Measurements from ENCODE around the gene TTC29. TPM values are rescaled to one million over a fixed set of nuclear protein-coding genes. Genes with fewer than 3 reads are reported as not detected.

The TTC29 gene
- total and polyA plus RNA-seq, 2 donors (not counting 1 experiment from before 2014, with no cell fraction given), result 0.03 TPM; not detected in 1

- Histone ChIP-seq H3K9ac (ENCODE audit: insufficient read depth, low read length) (no peak overlapping the region), H3K4me3 (replicated peaks in 1 of 4; ENCODE audit: control extremely low read depth in 1 of 4, insufficient read depth in 1 of 4, low read depth in 3 of 4, low read length in 4 of 4) (no peak overlapping the region), H3K27me3 (ENCODE audit: control insufficient read depth, insufficient read depth, low read length) (no peaks in the 10 kb centered on the region), H2AFZ (ENCODE audit: low read length) (no peak overlapping the region), H3K9me3 (ENCODE audit: control insufficient read depth, insufficient read depth, low read depth, low read length) (no peaks in the 10 kb centered on the region), H3K4me1 (ENCODE audit: control insufficient read depth, extremely low read depth, insufficient read depth, low read length) (no peaks in the 10 kb centered on the region), H3K4me2 (ENCODE audit: extremely low read depth, insufficient read depth, low read length) (no peak overlapping the region), H3K79me2 (ENCODE audit: control insufficient read depth, insufficient read depth, low read length) (no peaks in the 10 kb centered on the region), H3K27ac (ENCODE audit: insufficient read depth, low read length) (no peak overlapping the region), H3K36me3 (ENCODE audit: control insufficient read depth, insufficient read depth, low read length) (no peaks in the 10 kb centered on the region), H4K20me1 (ENCODE audit: control insufficient read depth, extremely low read depth, insufficient read depth, low read length) (no peaks in the 10 kb centered on the region)
- DNase-seq (ENCODE audit: low read depth in 2 of 2), result no peak
- TF ChIP-seq EZH2 (IDR thresholded peaks at IDR 0.05; ENCODE audit: low read length, missing control alignments) (no peak), CTCF (conservative IDR thresholded peaks at IDR 0.05 in 1 of 2, IDR thresholded peaks at IDR 0.05 in 1 of 2; ENCODE audit: low read depth in 1 of 2, low read length in 2 of 2) (no peak)
These were observed 62.6 kb downstream of the TTC29 start for GRCh38 chr4:146883070-146883469.

- TF ChIP-seq CTCF (conservative IDR thresholded peaks at IDR 0.05 in 1 of 2, IDR thresholded peaks at IDR 0.05 in 1 of 2; ENCODE audit: low read depth in 1 of 2, low read length in 2 of 2) (no peak), EZH2 (IDR thresholded peaks at IDR 0.05; ENCODE audit: low read length, missing control alignments) (no peak)
These were observed 88.4 kb downstream of the TTC29 start for GRCh38 chr4:146857298-146857697.

GRCh38 chr4:146855761-146856160 lies 89.9 kb downstream of the TTC29 start:
- Histone ChIP-seq H3K4me1 (ENCODE audit: control insufficient read depth, extremely low read depth, insufficient read depth, low read length) (no peaks in the 10 kb centered on the region), H4K20me1 (ENCODE audit: control insufficient read depth, extremely low read depth, insufficient read depth, low read length) (no peaks in the 10 kb centered on the region), H3K27me3 (ENCODE audit: control insufficient read depth, insufficient read depth, low read length) (no peaks in the 10 kb centered on the region), H3K36me3 (ENCODE audit: control insufficient read depth, insufficient read depth, low read length) (no peaks in the 10 kb centered on the region), H2AFZ (ENCODE audit: low read length) (no peak overlapping the region), H3K9me3 (ENCODE audit: control insufficient read depth, insufficient read depth, low read depth, low read length) (no peaks in the 10 kb centered on the region), H3K4me3 (replicated peaks in 1 of 4; ENCODE audit: control extremely low read depth in 1 of 4, insufficient read depth in 1 of 4, low read depth in 3 of 4, low read length in 4 of 4) (no peak overlapping the region), H3K79me2 (ENCODE audit: control insufficient read depth, insufficient read depth, low read length) (no peaks in the 10 kb centered on the region), H3K9ac (ENCODE audit: insufficient read depth, low read length) (no peak overlapping the region), H3K27ac (ENCODE audit: insufficient read depth, low read length) (no peak overlapping the region), H3K4me2 (ENCODE audit: extremely low read depth, insufficient read depth, low read length) (no peak overlapping the region)
- no peak for DNase-seq (ENCODE audit: low read depth in 2 of 2)
- TF ChIP-seq EZH2 (IDR thresholded peaks at IDR 0.05; ENCODE audit: low read length, missing control alignments) (no peak), CTCF (conservative IDR thresholded peaks at IDR 0.05 in 1 of 2, IDR thresholded peaks at IDR 0.05 in 1 of 2; ENCODE audit: low read depth in 1 of 2, low read length in 2 of 2) (no peak)

More at GRCh38 chr4:146857298-146857697, 88.4 kb downstream of the TTC29 start:
- no peak overlapping the region for H3K27ac ChIP-seq (ENCODE audit: insufficient read depth, low read length)
- no peak overlapping the region for H2AFZ ChIP-seq (ENCODE audit: low read length)
- H3K79me2 ChIP-seq (ENCODE audit: control insufficient read depth, insufficient read depth, low read length), result no peaks in the 10 kb centered on the region
- no peak for DNase-seq (ENCODE audit: low read depth in 2 of 2)
- no peaks in the 10 kb centered on the region for H3K4me1 ChIP-seq (ENCODE audit: control insufficient read depth, extremely low read depth, insufficient read depth, low read length)
- H3K27me3 ChIP-seq (ENCODE audit: control insufficient read depth, insufficient read depth, low read length), result no peaks in the 10 kb centered on the region
- no peak overlapping the region for H3K9ac ChIP-seq (ENCODE audit: insufficient read depth, low read length)
- no peak overlapping the region for H3K4me2 ChIP-seq (ENCODE audit: extremely low read depth, insufficient read depth, low read length)
- no peaks in the 10 kb centered on the region for H3K36me3 ChIP-seq (ENCODE audit: control insufficient read depth, insufficient read depth, low read length)
- H3K4me3 ChIP-seq (replicated peaks in 1 of 4; ENCODE audit: control extremely low read depth in 1 of 4, insufficient read depth in 1 of 4, low read depth in 3 of 4, low read length in 4 of 4), result no peak overlapping the region
- H4K20me1 ChIP-seq (ENCODE audit: control insufficient read depth, extremely low read depth, insufficient read depth, low read length), result no peaks in the 10 kb centered on the region
- H3K9me3 ChIP-seq (ENCODE audit: control insufficient read depth, insufficient read depth, low read depth, low read length), result no peaks in the 10 kb centered on the region

All from fibroblast of lung (primary cell).